SK-N-SH treated with all-trans-retinoic acid at 6 μM for 48 hours (cell line): Measurements from ENCODE around the gene ZNF428.
A peak's percentile ranks its signal among the peaks of the same experiment; 100 is the strongest.

ENCODE experiments used
- ATAC-seq: fragments of 200-7000 bp; cut with Tn5 transposase; 3 replicates; pipeline ENCODE4 v1.9.1; 2020; ENCODE audit warnings: mild to moderate bottlenecking, moderate library complexity
- ARNTL ChIP-seq: fragments of 450-650 bp; formaldehyde crosslinking; IDR thresholded peaks from 2 replicates; pipeline ENCODE4 v1.5.0; 2020; ENCODE audit warnings: low read depth, mild to moderate bottlenecking, moderate library complexity, borderline replicate concordance
- BACH2 ChIP-seq: fragments of 250-450 bp; sonication (Bioruptor Pico); IDR thresholded peaks from 2 replicates; pipeline ENCODE4 v1.9.0; 2021; ENCODE audit warnings: mild to moderate bottlenecking, borderline replicate concordance
- CREB5 ChIP-seq: fragments of 250-450 bp; sonication (Bioruptor Pico); IDR thresholded peaks from 2 replicates; pipeline ENCODE4 v1.5.1; 2020; ENCODE audit warnings: low read depth, mild to moderate bottlenecking, moderate library complexity
- CSRNP3 ChIP-seq: fragments of 250-450 bp; sonication (Bioruptor Pico); IDR thresholded peaks from 2 replicates; pipeline ENCODE4 v1.5.1; 2021; ENCODE audit warnings: mild to moderate bottlenecking, moderate library complexity
- GLIS3 ChIP-seq: fragments of 250-450 bp; sonication (Bioruptor Pico); IDR thresholded peaks from 2 replicates; pipeline ENCODE4 v1.5.0; 2020; ENCODE audit warnings: mild to moderate bottlenecking, moderate library complexity
- ISL1 ChIP-seq: fragments of 250-450 bp; sonication (Bioruptor Pico); IDR thresholded peaks from 2 replicates; pipeline ENCODE4 v2.1.2; 2022; ENCODE audit warnings: mild to moderate bottlenecking, moderate library complexity
- OSR1 ChIP-seq: fragments of 250-450 bp; sonication (Bioruptor Pico); IDR thresholded peaks from 2 replicates; pipeline ENCODE4 v1.8.0; 2022; ENCODE audit warnings: moderate library complexity, mild to moderate bottlenecking, inconsistent platforms
- PATZ1 ChIP-seq: fragments of 250-450 bp; sonication (Bioruptor Pico); IDR thresholded peaks from 2 replicates; pipeline ENCODE4 v1.8.0; 2020; ENCODE audit warnings: mild to moderate bottlenecking, moderate library complexity, borderline replicate concordance
- POU6F1 ChIP-seq: fragments of 250-450 bp; sonication (Bioruptor Pico); IDR thresholded peaks from 2 replicates; pipeline ENCODE4 v1.8.0; 2021; ENCODE audit warnings: low read depth, mild to moderate bottlenecking, moderate library complexity, borderline replicate concordance
- PPARA ChIP-seq: fragments of 250-450 bp; sonication (Bioruptor Pico); IDR thresholded peaks from 2 replicates; pipeline ENCODE4 v1.5.0; 2020; ENCODE audit warnings: mild to moderate bottlenecking, borderline replicate concordance
- RARB ChIP-seq: fragments of 250-450 bp; sonication (Bioruptor Pico); IDR thresholded peaks from 2 replicates; pipeline ENCODE4 v1.8.0; 2021; ENCODE audit warnings: mild to moderate bottlenecking, moderate library complexity
- TCF4 ChIP-seq: fragments of 250-450 bp; sonication (Bioruptor Pico); IDR thresholded peaks from 2 replicates; pipeline ENCODE4 v1.8.0; 2021; ENCODE audit warnings: mild to moderate bottlenecking, moderate library complexity, borderline replicate concordance
- TOX ChIP-seq: fragments of 250-450 bp; sonication (Bioruptor Pico); IDR thresholded peaks from 2 replicates; pipeline ENCODE4 v1.8.0; 2021; ENCODE audit warnings: mild to moderate bottlenecking, moderate library complexity, borderline replicate concordance
- ZC3H10 ChIP-seq: fragments of 250-450 bp; sonication (Bioruptor Pico); IDR thresholded peaks from 2 replicates; pipeline ENCODE4 v1.5.1; 2021; ENCODE audit warnings: mild to moderate bottlenecking, moderate library complexity
- ZFP3 ChIP-seq: fragments of 250-450 bp; sonication (Bioruptor Pico); IDR thresholded peaks from 2 replicates; pipeline ENCODE4 v1.5.0; 2020; ENCODE audit warnings: mild to moderate bottlenecking, moderate library complexity
- ZNF565 ChIP-seq: fragments of 450-650 bp; formaldehyde crosslinking; conservative IDR thresholded peaks from 2 replicates; pipeline ENCODE4 v1.5.0; 2020; ENCODE audit warnings: low read depth, mild to moderate bottlenecking, moderate library complexity
- ZNF70 ChIP-seq: fragments of 450-650 bp; formaldehyde crosslinking; IDR thresholded peaks from 2 replicates; pipeline ENCODE4 v1.5.0; 2020; ENCODE audit warnings: mild to moderate bottlenecking, moderate library complexity
- ZNF8 ChIP-seq: fragments of 450-650 bp; formaldehyde crosslinking; IDR thresholded peaks from 2 replicates; pipeline ENCODE4 v1.5.0; 2020; ENCODE audit warnings: mild to moderate bottlenecking, moderate library complexity

The ZNF428 gene

GRCh38 chr19:43596842-43597461 is 22.5 kb downstream of the ZNF428 start:
- ATAC-seq: no peak
- TF ChIP-seq RARB (CRISPR knock-in tag) (no peak), ZNF8 (CRISPR knock-in tag) (no peak), POU6F1 (CRISPR knock-in tag) (no peak), ZNF565 (CRISPR knock-in tag) (no peak), ZC3H10 (no peak), TCF4 (no peak)

GRCh38 chr19:43595999-43596841 is 23.2 kb downstream of the ZNF428 start, which contains the start of the genes IRGQ and ZNF576:
IRGQ (minus strand) TSS chr19:43596134; CDS start chr19:43595338, 796 bp downstream.
ZNF576 (plus strand) TSS chr19:43596595; CDS start chr19:43597109, 514 bp downstream.
- TF ChIP-seq ZFP3 (no peak; the same call in 1 of the 2 replicates), ISL1 (no peak), ARNTL (no peak), GLIS3 (CRISPR knock-in tag) (no peak), POU6F1 (CRISPR knock-in tag) (no peak), CREB5 (CRISPR knock-in tag) (no peak), TOX (no peak), CSRNP3 (CRISPR knock-in tag) (no peak), BACH2 (no peak), PATZ1 (CRISPR knock-in tag) (no peak), OSR1 (no peak), TCF4 (no peak), ZNF565 (CRISPR knock-in tag) (no peak), ZNF70 (CRISPR knock-in tag) (no peak)
- ATAC-seq: peak; percentile 91

- TF ChIP-seq ISL1: no peak
- TF ChIP-seq PPARA: no peak
- TF ChIP-seq ZFP3: peak; percentile 95
- peak; percentile 49 for ATAC-seq
Measured at GRCh38 chr19:43595605-43595998, 23.8 kb downstream of the ZNF428 start.
